Astrocyte of the cerebellum (primary cell): ENCODE results near the gene ULK4.
"Not testable (repeated sequence)": the region's sequence is repeated elsewhere in the genome, so short reads cannot be mapped to it uniquely, and the experiment has no call there.

Experiments used
- DNase-seq: peaks from one replicate; pipeline ENCODE4 v3.0.0-alpha.2; 2011; ENCODE audit warnings: low read depth
- H3K4me3 ChIP-seq: 2 replicates; pipeline ENCODE4 v1.5.1; 2011; ENCODE audit warnings: mild to moderate bottlenecking, low read depth, low read length, moderate library complexity
- in situ Hi-C: cut with HindIII; loops from 2 replicates; pipeline ENCODE4 v1.10.0; 2017; ENCODE audit warnings: low sequenced_read_pairs
- TF ChIP-seq, protein P1 (sequence below): IDR thresholded peaks from 2 replicates; pipeline ENCODE4 v1.5.1; 2012; ENCODE audit warnings: low read length, low read depth, moderate library complexity, mild to moderate bottlenecking; ENCODE audit errors: missing control alignments

The ULK4 gene

DNA sequence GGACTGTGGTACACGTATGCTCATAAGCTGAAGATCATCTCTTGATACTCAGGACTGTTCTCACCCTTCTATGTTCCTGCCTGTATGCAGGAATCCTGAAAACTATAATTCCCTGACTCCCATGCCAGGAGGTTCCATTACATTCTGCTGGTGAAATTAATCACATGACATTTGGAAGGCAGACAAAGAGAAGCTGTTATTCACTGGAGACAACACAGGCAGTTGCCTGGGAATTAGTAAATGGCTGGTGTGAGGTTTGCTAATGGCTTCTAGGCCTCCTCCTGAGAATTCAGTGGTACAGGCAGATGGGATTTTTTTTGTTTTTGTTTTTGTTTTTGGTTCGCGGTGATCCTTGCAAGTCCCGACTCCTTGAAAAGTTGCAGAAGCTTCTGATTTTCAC is 671.2 kb downstream of the ULK4 start:
- no peak for DNase-seq
- in situ Hi-C loops, result no loop called here
- TF ChIP-seq, protein P1, sequence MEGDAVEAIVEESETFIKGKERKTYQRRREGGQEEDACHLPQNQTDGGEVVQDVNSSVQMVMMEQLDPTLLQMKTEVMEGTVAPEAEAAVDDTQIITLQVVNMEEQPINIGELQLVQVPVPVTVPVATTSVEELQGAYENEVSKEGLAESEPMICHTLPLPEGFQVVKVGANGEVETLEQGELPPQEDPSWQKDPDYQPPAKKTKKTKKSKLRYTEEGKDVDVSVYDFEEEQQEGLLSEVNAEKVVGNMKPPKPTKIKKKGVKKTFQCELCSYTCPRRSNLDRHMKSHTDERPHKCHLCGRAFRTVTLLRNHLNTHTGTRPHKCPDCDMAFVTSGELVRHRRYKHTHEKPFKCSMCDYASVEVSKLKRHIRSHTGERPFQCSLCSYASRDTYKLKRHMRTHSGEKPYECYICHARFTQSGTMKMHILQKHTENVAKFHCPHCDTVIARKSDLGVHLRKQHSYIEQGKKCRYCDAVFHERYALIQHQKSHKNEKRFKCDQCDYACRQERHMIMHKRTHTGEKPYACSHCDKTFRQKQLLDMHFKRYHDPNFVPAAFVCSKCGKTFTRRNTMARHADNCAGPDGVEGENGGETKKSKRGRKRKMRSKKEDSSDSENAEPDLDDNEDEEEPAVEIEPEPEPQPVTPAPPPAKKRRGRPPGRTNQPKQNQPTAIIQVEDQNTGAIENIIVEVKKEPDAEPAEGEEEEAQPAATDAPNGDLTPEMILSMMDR, result no peak
- H3K4me3 ChIP-seq, result no peak overlapping the region

DNA sequence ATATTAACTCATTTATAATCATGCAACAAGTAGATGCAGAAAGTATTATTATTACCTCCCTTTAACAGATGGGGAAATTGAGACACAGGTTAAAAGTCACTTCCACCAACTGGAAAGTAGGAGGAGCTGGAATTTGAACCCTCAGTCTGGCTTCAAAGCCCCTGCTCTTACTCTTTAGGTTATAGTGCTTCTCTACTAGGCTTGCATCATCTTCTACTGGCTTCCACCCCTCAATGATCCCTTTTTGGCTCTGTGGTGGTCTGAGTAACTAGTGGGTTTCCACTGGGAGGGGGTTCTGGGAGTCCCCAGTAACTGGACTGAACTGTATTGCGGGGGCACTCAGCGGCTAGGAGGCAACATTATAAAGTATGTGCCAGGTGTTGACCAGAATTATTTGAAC is 671.6 kb downstream of the ULK4 start:
- TF ChIP-seq, protein P1, result no peak
- no peak for DNase-seq
- in situ Hi-C loops, result no loop called here
- H3K4me3 ChIP-seq, result no peak overlapping the region

DNA sequence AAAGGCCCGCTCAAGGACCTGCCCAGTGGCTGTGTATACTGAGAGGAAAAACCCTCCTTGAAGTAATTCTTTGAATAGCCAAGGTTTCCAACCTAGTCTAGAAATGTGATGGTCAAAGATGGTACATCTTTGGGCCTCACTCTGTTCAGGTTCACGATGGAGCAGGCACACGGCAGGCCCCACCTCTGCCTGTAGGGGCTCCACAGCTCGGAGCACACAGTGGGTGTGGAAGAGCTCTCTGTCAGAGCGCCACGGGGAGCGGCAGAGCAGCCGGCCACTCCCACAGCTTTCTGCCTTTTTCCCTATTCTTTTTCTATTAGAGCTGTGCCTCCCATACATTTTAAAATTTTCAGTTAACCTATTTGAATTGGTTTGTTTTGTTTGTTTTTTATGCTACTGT is 673.1 kb downstream of the ULK4 start:
- H3K4me3 ChIP-seq, result no peak overlapping the region
- TF ChIP-seq, protein P1, result no peak
- in situ Hi-C loops, result no loop called here
- no peak for DNase-seq

DNA sequence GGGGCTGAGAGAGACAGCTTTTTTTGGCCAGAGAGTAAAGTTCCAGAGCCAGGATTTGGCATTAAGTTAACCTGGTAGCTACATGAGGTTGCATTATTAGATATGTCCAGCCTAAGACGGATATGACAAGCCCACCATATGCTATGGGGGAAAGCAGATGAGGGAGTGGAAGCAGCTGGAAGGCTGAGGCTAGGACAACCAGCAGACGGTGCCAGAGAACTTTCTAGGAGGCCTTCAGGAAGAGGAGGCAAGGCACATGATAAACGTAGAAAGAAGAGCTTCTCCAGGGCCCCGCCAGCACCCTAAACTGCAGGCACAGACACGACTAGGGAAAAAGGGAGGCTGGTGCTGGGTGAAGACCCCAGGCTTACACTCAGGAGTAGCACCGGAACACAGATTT is 675.6 kb downstream of the ULK4 start:
- H3K4me3 ChIP-seq, result no peak overlapping the region
- TF ChIP-seq, protein P1, result no peak
- in situ Hi-C loops, result no loop called here
- no peak for DNase-seq

DNA sequence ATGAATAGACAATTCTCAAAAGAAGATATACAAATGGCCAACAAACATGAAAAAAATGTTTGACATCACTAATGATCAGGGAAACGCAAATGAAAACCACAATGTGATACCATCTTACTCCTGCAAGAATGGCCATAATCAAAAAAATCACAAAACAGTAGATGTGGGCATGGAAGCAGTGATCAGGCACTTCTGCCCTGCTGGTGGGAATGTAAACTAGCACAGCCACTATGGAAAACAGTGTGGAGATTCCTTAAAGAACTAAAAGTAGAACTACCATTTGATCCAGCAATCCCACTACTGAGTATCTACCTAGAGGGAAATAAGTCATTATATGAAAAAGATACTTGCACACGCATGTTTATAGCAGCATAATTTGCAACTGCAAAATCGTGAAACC is 677.0 kb downstream of the ULK4 start:
- in situ Hi-C loops, DNase-seq: not testable (repeated sequence)

DNA sequence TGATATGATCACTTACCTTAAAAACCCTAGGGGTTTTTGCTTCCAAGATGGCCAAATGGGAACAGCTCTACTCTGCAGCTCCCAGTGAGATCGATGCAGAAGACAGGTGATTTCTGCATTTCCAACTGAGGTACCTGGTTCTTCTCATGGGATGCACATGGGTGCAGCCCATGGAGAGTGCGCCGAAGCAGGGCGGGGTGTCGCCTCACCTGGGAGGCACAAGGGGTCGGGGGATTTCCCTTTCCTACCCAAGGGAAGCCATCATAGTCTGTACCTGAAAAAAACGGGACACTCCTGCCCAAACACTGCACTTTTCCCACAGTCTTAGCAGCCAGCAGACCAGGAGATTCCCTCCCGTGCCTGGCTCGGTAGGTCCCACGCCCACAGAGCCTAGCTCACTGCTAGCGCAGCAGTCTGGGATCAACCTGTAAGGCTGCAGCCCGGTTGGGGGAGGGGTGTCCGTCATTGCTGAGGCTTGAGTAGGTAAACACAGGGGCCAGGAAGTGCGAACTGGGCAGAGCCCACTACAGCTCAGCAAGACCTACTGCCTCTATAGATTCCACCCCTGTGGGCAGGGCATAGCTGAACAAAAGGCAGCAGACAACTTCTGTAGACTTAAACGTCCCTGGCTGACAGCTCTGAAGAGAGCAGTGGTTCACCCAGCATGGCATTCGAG is 684.0 kb downstream of the ULK4 start:
- H3K4me3 ChIP-seq, result no peak overlapping the region
- in situ Hi-C loops, result no loop called here
- DNase-seq, result no peak
- TF ChIP-seq, protein P1, result no peak

More for the DNA sequence above, 677.0 kb downstream of the ULK4 start:
- not testable (repeated sequence) for H3K4me3 ChIP-seq

DNA sequence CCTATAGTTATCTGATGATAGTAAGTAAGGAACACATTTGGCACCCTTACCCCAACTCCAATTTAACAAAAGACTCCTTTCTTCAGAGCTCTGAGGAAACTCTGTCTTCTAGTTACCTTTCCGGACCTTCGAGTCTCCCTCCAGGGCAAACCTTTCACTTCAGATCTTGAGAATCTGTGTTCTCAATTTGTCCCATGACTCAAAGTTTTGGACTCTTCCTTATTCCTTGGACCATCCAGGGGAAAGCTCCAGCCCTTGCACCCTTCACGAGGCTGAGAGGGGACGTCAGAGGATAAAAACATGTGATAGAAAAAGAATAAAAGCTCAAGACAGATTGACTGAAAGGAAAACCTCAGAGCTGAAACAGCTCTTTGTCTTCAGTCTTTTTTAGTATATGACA is 685.7 kb downstream of the ULK4 start:
- TF ChIP-seq, protein P1, result no peak
- in situ Hi-C loops, result no loop called here

More for the DNA sequence above, 685.7 kb downstream of the ULK4 start:
- DNase-seq, result no peak
- H3K4me3 ChIP-seq, result no peak overlapping the region
